Measurements from ENCODE around the gene ATG12. TPM values are rescaled to one million over a fixed set of nuclear protein-coding genes. Genes with fewer than 3 reads are reported as not detected.

The ATG12 gene
- total and polyA plus RNA-seq, 2 of the 13 experiments (the other 11 are each of a cell fraction or from before 2014, with no cell fraction given), result 46.4 to 58.1 TPM

- no peak for TF ChIP-seq FUBP1 (CRISPR knock-in tag; IDR thresholded peaks at IDR 0.05; ENCODE audit: borderline replicate concordance)
- TF ChIP-seq ZNF121 (CRISPR knock-in tag; IDR thresholded peaks at IDR 0.05), result no peak
- TF ChIP-seq GATA4 (IDR thresholded peaks at IDR 0.05; ENCODE audit: borderline replicate concordance, low read depth), result no peak
- 0 out of 2 replicates have a peak, but pooled peaks have one; percentile 48 for TF ChIP-seq FOXA3 (CRISPR knock-in tag; IDR thresholded peaks at IDR 0.05)
- TF ChIP-seq ZFYVE20 (CRISPR knock-in tag; IDR thresholded peaks at IDR 0.05; ENCODE audit: borderline replicate concordance, low read depth), result no peak
- TF ChIP-seq RBFOX2 (IDR thresholded peaks at IDR 0.05; ENCODE audit: low read depth, low read length), result no peak
- no peak for TF ChIP-seq ZNF878 (CRISPR knock-in tag; IDR thresholded peaks at IDR 0.05)
- TF ChIP-seq ZNF724P (CRISPR knock-in tag; IDR thresholded peaks at IDR 0.05; ENCODE audit: borderline replicate concordance), result no peak
- TF ChIP-seq LCORL (IDR thresholded peaks at IDR 0.05), result peak; percentile 54; the same call in 1 of the 2 replicates
- 0 out of 2 replicates have a peak, but pooled peaks have one; percentile 38 for TF ChIP-seq LCORL (CRISPR knock-in tag; IDR thresholded peaks at IDR 0.05)
- no peak for TF ChIP-seq RFX3 (CRISPR knock-in tag; IDR thresholded peaks at IDR 0.05)
- no peak for TF ChIP-seq SP4 (CRISPR knock-in tag; IDR thresholded peaks at IDR 0.05)
- TF ChIP-seq KLF13 (CRISPR knock-in tag; IDR thresholded peaks at IDR 0.05), result no peak
- no peak for TF ChIP-seq MAFG (CRISPR knock-in tag; IDR thresholded peaks at IDR 0.05)
- TF ChIP-seq ZNF652 (CRISPR knock-in tag; IDR thresholded peaks at IDR 0.05; ENCODE audit: borderline replicate concordance, low read depth), result no peak
- TF ChIP-seq ZNF17 (CRISPR knock-in tag; IDR thresholded peaks at IDR 0.05), result no peak
- TF ChIP-seq NFKBIZ (CRISPR knock-in tag; IDR thresholded peaks at IDR 0.05), result no peak
- TF ChIP-seq GPBP1L1 (CRISPR knock-in tag; IDR thresholded peaks at IDR 0.05), result no peak
- TF ChIP-seq ZNF713 (CRISPR knock-in tag; IDR thresholded peaks at IDR 0.05), result no peak
- TF ChIP-seq FOXJ3 (CRISPR knock-in tag; IDR thresholded peaks at IDR 0.05; ENCODE audit: borderline replicate concordance), result no peak
- peak; percentile 29; the same call in 1 of the 2 replicates for TF ChIP-seq TFDP1 (CRISPR knock-in tag; IDR thresholded peaks at IDR 0.05; ENCODE audit: borderline replicate concordance)
- TF ChIP-seq ZNF180 (CRISPR knock-in tag; IDR thresholded peaks at IDR 0.05; ENCODE audit: borderline replicate concordance, low read depth), result no peak
- no peak for TF ChIP-seq ZNF800 (CRISPR knock-in tag; IDR thresholded peaks at IDR 0.05)
These were observed 3.0 kb upstream of the ATG12 start (continued) for GRCh38 chr5:115844321-115844817.

Data from HepG2 (cell line).